CD4-positive, alpha-beta T cell treated with Interleukin-12 subunit alpha and Interleukin-12 subunit beta, for 1 hour (primary cell): ENCODE data around the gene CRYBG3.

Source experiments
- DNase-seq: peaks from one replicate; pipeline ENCODE4 v3.0.0-alpha.2; 2020

Gene CRYBG3

GRCh38 chr3:97839944-97840343 lies 18.1 kb downstream of the CRYBG3 start:
- DNase-seq: no peak

GRCh38 chr3:97841304-97841703 lies 19.5 kb downstream of the CRYBG3 start:
- no peak for DNase-seq

- no peak for DNase-seq
Observed at GRCh38 chr3:97841956-97842355, 20.1 kb downstream of the CRYBG3 start.

- DNase-seq: no peak
Observed at GRCh38 chr3:97848779-97849178, 27.0 kb downstream of the CRYBG3 start.

GRCh38 chr3:97857401-97857800 lies 35.6 kb downstream of the CRYBG3 start:
- no peak for DNase-seq

GRCh38 chr3:97860364-97860763 lies 38.6 kb downstream of the CRYBG3 start:
- no peak for DNase-seq

- no peak for DNase-seq
Observed at GRCh38 chr3:97862582-97862981, 40.8 kb downstream of the CRYBG3 start.

- DNase-seq: no peak
Observed at GRCh38 chr3:97863031-97863430, 41.2 kb downstream of the CRYBG3 start.

GRCh38 chr3:97863775-97864174 lies 42.0 kb downstream of the CRYBG3 start:
- no peak for DNase-seq

- DNase-seq: no peak
Observed at GRCh38 chr3:97871186-97871585, 49.4 kb downstream of the CRYBG3 start.

GRCh38 chr3:97871801-97872524 lies 50.2 kb downstream of the CRYBG3 start:
- peak; percentile 22 for DNase-seq

- no peak for DNase-seq
Observed at GRCh38 chr3:97872525-97873042, 50.8 kb downstream of the CRYBG3 start.

GRCh38 chr3:97880267-97880666 lies 58.5 kb downstream of the CRYBG3 start:
- DNase-seq: no peak

GRCh38 chr3:97882975-97883598 lies 61.3 kb downstream of the CRYBG3 start:
- DNase-seq: peak; percentile 16

GRCh38 chr3:97883736-97884135 lies 61.9 kb downstream of the CRYBG3 start:
- DNase-seq: no peak

- no peak for DNase-seq
Observed at GRCh38 chr3:97884586-97885123, 62.8 kb downstream of the CRYBG3 start.

- no peak for DNase-seq
Observed at GRCh38 chr3:97885931-97886824, 64.4 kb downstream of the CRYBG3 start.

GRCh38 chr3:97889814-97890213 lies 68.0 kb downstream of the CRYBG3 start:
- DNase-seq: no peak

GRCh38 chr3:97892852-97893251 lies 71.0 kb downstream of the CRYBG3 start:
- DNase-seq: no peak

- no peak for DNase-seq
Observed at GRCh38 chr3:97895216-97895615, 73.4 kb downstream of the CRYBG3 start.

GRCh38 chr3:97896129-97896528 lies 74.3 kb downstream of the CRYBG3 start:
- DNase-seq: no peak

- no peak for DNase-seq
Observed at GRCh38 chr3:97896547-97896946, 74.7 kb downstream of the CRYBG3 start.

GRCh38 chr3:97899331-97899730 lies 77.5 kb downstream of the CRYBG3 start:
- DNase-seq: no peak
